RKO (cell line): ENCODE results near the gene CPLANE2.
"Not testable (repeated sequence)": the region's sequence is repeated elsewhere in the genome, so short reads cannot be mapped to it uniquely, and the experiment has no call there.

Experiments used
- DNase-seq: peaks from one replicate; pipeline ENCODE4 v3.0.0-alpha.2; 2016; ENCODE audit warnings: low spot score

CPLANE2 gene

DNA sequence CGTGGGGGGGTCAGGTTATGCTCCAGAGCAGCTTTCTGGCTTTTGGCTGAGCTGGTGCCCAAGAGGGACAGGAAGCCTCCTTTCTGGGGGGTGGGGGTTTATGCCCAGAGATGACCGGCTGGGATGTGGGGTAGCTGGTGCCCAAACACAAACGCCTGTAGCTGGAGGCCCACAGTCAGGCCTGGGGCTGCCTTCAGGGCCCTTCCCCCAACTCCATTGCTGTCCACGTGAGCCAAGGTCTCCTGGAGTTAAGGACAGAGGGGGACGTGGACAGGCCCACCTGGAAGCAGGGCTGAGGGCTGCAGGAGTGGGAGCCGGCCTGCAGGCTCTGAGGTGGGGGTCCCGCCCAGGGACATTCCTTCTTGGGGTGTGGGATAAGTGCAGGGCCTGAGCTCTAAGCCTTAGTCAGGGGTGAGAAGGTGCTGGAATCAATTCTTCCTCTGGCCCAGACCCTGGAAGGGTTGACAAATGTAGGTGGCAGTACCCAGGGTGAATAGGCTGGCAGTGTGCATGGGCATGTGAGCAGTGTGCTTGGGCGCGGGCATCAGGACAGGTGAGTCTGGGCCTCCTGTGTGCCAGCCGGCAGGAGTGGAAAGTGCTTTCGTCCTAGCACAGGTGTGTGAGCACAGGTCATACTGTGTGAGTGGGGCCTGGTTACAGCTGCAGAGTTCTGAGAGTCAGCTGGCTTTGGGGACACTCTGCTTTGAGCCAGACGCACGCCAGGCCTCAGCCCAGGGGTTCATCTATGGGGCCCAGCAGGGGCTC, 6.8 kb downstream of the CPLANE2 start:
- no peak for DNase-seq

DNA sequence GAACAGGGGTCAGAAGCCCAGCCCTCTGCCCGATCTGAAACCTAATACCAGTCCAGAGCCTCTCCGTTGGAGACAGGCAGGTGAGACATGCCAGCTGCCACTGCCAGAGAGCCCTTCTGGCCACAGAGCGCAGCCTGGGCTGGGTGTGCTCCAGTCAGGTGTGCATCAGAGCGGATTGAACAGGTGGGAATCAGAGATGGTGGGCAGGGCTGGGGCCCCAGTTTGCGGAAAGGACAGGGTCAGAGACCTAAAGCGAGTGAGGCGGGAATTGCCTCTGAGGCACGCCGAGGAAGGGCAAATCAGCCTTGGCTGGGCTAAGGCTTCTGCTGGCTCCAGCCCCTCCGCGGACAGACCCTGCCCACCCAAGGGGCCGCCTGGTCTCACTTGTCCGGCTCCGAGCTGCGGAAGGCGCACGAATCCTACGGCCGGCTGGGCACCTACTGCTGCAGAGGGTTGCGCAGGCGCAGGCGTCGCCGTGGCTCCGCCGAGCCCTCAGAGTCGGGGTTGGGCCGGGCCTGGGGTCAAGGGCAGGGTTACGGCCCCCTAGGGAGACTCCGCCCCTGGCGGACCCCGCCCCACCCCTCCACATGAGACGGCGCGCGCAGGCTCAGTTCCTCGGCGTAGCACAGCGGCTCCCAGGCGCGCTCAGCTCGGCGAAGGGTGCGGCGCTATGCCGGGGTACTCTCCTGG, 10.3 kb downstream of the CPLANE2 start:
- DNase-seq = no peak

DNA sequence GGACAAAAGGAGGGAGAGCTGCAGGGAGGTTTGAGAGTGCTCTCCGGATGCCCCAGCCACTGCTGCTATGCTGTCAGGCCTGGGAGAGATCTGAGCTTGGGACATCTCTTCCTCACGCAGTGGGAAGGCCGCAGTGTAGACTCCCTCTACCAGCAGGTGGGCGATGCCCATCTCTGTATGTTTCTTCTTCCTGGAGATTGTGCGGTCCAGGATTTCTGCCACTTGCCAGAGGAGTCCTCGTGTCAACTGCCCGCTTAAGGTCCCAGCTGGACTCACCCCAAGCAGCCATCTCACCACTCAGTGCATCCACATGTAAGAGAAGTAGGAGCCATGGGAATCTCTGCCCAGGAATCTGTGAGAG, 10.9 kb downstream of the CPLANE2 start:
- no peak for DNase-seq

DNA sequence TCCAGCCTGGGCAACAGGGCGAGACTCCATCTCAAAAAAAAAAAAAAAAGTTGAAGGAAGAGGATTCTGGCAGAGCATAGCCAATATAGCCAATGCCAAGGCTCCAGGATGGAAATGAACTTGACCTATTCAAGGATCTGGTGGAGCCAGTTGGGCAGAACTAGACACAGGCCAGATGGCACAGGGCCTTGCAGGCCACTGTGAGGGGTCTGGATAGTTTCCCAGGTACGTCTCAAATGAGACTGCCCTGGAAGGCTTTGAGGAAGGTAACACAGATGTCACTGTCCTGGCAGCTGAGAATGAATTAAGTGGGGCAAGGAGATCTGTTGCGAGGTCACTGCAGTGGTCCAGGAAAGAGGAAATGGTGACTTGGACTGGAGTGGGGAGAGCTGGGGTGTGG, 12.5 kb downstream of the CPLANE2 start:
- no peak for DNase-seq

DNA sequence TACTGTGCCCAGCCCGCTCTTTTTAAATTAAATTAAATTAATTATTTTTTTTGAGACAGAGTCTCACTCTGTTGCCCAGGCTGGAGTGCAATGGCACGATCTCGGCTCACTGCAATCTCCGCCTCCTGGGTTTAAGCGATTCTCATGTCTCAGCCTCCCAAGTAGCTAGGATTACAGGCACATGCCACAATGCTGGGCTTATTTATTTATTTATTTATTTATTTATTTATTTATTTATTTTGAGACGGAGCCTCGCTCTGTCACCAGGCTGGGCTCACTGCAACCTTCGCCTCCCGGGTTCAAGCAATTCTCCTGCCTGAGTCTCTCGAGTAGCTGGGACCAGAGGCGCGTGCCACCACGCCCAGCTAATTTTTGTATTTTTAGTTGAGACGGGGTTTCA, 14.3 kb downstream of the CPLANE2 start:
- DNase-seq = not testable (repeated sequence)

- DNase-seq = no peak
These were observed 15.5 kb downstream of the CPLANE2 start for GRCh38 chr1:16221499-16221898.

DNA sequence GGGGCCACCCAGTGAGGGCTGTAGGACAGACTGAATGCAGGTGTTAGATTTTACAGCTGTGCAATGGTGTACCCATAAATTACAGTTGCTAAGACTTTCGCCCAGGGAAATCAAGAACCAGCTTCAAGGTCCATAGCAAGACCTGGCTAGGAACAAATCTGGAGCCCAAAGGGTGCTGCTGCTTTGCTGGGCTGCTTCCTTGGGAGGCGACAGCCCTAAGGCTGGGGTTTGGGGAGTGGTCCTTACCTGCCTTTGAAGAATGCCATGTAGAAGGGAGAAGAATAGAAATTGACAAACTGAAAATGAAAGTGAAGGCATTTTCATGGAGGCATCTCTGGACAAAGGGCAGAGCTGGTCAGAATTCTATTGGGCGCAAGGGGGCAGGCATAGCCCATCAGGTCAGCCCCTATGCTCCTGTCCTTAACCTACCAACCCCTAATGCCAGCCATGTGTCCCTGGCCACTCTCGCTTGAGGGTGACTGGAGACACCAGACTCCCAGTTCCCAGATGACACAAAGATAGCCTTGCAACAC, 16.9 kb downstream of the CPLANE2 start:
- DNase-seq = no peak

DNA sequence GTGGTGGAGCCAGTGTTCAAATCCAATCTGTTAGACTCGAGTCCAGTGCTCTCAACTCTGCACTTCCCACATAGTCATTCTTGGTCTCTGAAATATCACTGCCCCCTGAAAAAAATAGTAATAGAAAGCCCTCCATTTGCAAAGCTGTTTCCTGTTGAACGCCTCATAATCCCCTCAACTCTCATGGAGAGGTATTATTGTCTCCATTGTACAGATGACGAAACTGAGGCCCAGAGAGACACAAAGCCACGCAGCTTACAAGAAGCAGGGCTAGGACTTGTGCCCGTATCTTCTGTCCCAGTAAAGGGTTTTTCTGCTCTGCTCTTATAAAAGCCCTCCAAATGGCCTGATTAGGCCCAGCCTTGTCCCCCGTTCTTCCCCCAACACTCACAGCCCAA, 18.3 kb downstream of the CPLANE2 start:
- DNase-seq = no peak

- DNase-seq = no peak
These were observed 18.8 kb downstream of the CPLANE2 start for GRCh38 chr1:16218014-16218673.

DNA sequence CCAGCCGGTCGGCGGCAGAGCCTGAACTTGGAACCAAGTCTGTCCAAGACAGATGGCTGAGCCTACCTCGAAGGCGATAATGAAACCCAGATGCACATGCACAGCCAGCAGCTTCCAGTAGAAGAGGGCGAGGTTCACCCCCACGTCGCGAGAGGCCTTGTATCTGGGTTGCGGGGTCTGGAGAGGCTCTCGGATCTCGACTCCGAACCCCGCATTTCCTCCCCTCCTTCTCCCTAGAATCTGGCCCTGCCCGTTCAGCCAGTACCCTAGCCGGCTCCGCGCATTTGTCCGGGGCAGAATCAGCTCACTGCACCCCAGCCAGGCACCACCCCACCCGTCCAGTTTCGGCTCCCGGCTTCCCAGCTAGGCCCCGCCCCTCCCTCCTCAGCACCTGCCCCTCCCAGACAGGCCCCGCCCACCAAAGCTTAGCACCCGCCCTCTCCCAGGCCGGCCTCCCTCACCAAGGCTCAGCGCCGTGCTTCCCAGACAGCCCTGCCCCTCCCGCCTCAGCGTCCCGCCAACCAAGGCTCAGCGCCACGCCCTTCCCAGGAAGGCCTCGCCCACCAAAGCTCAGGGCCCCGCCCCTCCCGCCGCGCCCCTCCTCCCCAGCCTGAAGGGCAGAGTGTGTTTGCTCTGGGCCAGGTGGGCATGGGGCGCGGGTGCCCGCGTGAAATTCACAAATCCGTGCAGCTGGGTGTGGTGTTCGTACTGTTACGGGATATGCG, 19.8 kb downstream of the CPLANE2 start:
- peak; percentile 93 for DNase-seq

GRCh38 chr1:16215882-16216753, 20.9 kb downstream of the CPLANE2 start:
- peak; percentile 27 for DNase-seq

DNA sequence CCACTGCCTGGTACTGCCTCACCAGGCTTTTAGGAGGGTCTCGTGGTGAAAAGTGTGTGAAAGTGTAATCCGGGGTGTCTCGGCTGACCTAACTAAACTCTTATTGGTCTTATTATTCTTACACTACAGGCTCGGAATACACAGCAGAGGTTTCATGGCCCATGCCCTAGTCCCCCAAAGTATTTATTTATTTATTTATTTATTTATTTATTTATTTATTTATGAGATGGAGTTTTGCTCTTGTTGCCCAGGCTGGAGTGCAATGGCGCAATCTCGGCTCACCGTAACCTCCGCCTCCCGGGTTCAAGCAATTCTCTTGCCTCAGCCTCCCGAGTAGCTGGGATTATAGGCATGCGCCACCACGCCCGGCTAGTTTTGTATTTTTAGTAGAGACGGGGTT, 21.7 kb downstream of the CPLANE2 start:
- not testable (repeated sequence) for DNase-seq

GRCh38 chr1:16213544-16213943, 23.4 kb downstream of the CPLANE2 start:
- not testable (repeated sequence) for DNase-seq

GRCh38 chr1:16213013-16213412, 24.0 kb downstream of the CPLANE2 start:
- no peak for DNase-seq

- DNase-seq = no peak
These were observed 24.6 kb downstream of the CPLANE2 start, which contains the start of gene ARHGEF19 for GRCh38 chr1:16212251-16212961. Gene ARHGEF19 (minus strand): TSS chr1:16212652. CDS start chr1:16209054, 3,598 bp downstream.

GRCh38 chr1:16211824-16212223, 25.2 kb downstream of the CPLANE2 start:
- no peak for DNase-seq

GRCh38 chr1:16210581-16210980, 26.4 kb downstream of the CPLANE2 start:
- DNase-seq = no peak

- DNase-seq = no peak
These were observed 27.1 kb downstream of the CPLANE2 start for GRCh38 chr1:16209847-16210407.

DNA sequence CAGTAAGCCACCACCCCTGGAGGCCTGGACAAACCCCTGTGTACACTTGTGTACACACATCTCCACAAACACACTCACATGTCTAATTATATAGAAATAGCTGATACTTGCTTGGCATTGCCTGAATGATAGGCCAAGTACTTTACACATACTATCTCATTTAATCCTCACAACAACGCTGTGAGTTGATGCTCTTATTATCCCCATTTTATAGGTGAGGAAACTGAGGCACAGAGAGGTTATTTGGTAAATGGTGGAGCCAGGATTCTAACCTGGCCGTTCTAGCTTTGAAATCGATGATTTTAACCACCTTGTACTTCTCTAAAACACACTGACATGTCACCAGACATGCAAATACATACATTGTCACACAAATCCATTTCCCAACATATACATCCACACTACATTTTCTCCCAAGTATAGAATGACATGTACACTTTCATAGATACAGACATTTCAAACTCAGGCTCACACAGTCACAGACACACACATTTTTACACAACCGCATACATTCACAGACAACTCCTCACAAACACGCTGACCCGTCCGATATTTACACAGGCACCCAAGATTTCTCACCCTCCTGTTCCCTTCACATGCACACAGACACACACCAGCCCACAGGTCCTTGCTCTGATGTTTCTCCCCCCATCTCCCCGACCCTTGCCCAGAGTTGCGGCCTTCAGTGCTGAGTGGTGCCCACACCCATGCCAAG, 27.7 kb downstream of the CPLANE2 start:
- no peak for DNase-seq
